NCI-H1092 treated with DMSO at 0.1 percent for 48 hours (cell line): ENCODE data around the gene MINDY4.

Experiments
- DNase-seq: peaks from one replicate; lab custom pipeline; 2025; lab: John Stamatoyannopoulos, UW

Gene MINDY4

DNA sequence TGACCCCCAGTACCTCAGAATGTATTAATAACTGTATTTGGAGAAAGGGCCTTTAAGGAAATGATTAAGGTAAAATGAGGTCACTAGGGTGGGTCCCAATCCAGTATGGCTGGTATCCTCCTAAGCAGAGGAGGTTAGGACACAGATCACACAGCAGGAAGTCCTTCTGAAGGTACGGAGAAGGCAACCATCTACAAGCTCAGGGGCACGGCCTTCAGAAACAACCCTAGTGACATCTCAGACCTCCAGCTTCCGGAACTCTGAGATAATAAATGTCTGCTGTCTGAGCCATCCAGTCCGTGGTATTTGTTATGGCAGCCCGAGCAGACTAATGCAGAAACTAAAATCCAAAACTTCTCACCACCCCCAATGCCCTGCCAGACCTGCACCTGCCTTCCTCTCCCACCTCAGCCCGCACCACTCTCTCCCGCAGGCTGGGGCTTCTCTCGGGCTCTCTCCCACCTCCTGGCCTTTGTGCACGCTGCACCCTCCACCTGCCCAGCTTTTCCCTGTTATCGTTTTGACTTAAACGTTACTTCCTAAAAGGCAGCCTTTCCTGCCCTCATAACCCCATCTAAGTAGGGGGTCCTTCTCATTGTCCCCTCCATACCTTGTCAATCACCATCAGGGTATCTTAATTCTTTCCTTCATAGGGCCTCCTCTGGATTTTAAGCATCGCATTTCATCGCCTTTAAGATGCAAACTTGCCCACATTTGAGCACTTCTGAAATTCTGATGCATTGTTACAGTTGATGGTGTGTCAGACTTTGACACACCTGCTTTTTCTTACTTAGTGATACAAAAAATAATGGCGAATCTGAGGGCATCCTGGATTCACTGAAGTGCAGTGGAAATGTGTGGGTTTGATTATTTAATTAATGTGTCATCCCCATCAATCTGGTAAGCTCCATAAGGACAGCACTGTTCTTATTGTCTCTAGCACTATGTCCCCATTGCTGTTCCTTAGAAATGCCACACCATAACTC is 108.2 kb downstream of the MINDY4 start:
- no peak for DNase-seq

GRCh38 chr7:30880125-30880720 is 109.0 kb downstream of the MINDY4 start:
- DNase-seq, result no peak

DNA sequence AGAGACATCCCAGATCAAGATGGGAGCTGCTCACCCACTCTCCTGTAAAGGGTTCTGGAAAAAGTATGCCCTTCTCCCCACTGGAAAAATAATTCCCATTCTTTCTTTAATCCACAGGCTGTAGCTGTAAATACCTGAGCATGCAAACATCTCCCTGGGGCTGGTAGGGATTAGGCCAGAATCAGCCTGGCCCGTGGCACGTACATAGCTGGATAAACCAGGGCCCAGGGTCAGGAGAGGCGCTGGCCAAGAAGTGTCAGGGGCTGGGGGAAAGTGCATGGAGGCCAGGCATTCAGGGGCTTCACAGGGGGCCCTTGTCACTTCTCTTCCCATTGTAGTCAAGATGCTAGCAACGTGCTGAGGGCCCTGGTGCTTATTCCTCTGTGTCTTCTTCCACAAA is 109.7 kb downstream of the MINDY4 start:
- no peak for DNase-seq

DNA sequence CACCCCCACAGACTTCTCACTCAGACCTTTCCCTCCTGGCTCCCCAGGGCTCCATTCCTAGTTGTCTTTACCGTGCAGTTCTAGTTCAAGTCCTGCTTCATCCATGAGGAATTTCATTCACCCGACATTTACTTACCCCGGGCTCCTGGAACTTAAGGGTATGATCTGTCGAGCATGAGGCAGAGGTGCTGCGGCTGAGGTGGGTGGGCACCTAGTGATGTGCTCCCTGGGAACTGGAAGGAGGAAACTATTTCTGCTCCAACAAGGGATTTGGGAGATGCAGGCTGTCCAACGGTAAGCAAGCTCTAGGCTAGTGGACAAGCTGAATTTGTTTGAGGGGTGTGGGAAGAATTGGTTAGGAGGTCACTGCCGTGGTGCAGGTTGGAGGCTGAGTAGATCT is 110.2 kb downstream of the MINDY4 start:
- no peak for DNase-seq

- no peak for DNase-seq
Observed at GRCh38 chr7:30884881-30885280, 113.7 kb downstream of the MINDY4 start.

DNA sequence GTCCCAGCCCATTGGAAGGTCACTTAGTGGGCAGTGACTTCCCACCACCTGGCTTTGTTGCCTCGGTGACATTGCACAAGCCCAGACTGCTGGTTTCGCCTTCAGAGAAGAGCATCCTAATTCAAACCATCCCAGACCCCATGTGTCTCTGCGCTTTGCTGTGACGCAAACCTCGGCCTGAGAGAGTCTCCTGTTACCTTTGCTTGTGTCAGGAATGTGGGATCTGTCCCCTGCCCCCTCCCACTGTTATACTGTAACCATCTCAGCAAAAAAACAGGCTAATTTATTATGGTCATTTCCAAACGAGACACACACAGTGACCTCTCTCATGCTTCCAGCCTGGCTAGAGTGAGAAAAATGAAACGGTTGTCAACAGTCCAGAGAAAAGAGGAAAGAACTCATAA is 115.4 kb downstream of the MINDY4 start:
- no peak for DNase-seq

DNA sequence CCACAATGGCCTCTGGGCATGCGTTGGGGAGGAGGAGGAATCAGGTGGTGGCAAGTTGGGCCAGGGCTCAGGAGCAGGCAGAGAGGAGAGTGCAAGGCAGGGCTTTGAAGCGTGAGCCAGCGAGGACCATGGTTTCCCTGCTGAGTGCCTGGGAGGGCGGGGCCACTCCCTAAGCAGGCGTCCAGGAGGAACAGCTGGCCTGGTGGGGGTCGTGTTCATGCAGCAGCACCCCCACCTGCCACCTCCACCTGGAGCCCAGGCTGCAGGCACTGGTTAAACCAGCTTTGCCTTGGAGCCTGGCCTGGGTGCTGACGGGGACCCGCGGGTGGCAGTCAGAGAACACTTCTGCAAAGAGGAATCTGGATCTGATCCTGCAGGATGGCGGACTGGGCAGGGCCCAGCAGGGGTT is 116.3 kb downstream of the MINDY4 start:
- no peak for DNase-seq

DNA sequence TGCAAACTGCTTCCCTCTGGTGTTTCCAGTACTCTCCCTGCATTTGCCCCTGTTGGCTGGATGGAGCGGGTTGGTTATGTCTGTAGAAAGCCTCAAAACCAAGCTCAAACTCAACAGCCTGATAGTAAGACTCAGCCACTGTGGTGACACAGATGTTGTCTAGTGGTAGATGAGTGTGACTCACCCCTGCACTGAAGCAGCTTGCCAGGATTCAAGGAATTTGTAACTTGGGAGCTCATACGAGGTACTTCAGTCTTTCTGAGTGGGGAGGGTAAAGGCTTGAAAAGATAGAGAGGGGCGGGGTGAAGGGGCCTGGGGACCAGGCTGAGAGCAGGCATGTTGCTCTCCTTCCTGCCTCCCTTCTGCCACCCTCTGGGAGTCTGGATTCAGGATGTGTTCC is 117.5 kb downstream of the MINDY4 start:
- DNase-seq, result no peak

- DNase-seq, result no peak
Observed at GRCh38 chr7:30890226-30890625, 119.0 kb downstream of the MINDY4 start.

- no peak for DNase-seq
Observed at GRCh38 chr7:30893357-30893756, 122.1 kb downstream of the MINDY4 start.

GRCh38 chr7:30894009-30894408 is 122.8 kb downstream of the MINDY4 start:
- no peak for DNase-seq

- no peak for DNase-seq
Observed at GRCh38 chr7:30894866-30895605, 123.8 kb downstream of the MINDY4 start.

DNA sequence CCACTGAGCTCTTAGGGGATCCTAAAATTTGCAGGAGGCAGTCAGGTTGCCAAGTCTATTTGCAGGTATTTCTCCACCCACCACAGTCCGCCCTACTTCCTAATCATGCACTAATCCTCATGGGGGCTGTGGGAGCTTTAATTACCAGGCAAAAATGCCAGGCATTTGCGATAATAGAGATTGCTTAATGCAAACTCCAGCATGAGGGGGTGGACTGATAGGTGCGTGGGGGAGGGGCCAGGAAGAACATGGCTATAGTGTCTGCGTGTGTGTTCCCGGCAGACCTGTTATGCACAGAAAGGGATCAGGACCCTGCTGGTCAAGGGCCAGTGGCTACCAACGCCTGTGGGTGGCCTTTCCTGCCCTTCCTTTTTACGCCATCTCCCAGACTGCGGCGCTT is 124.8 kb downstream of the MINDY4 start:
- DNase-seq, result no peak

- DNase-seq, result no peak
Observed at GRCh38 chr7:30896783-30897637, 125.8 kb downstream of the MINDY4 start.

DNA sequence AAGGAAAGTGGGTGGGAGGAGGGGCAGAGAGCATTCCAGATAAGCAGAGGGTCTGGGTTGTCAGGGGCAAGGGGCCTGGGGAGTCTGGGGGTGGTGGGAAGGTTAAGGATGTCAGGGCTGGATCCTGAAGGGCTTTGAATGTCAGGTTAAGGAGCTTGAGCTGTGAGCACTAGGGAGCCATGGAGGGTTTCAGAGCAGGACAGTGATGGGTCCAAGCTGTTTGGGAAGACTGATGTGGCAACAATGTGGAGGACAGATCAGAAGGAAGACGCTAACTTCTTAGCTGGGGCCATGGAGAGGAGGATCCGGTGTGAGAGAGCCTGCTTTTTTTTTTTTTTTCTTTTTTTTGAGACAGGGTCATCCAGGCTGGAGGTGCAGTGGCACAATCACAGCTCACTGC is 126.6 kb downstream of the MINDY4 start:
- DNase-seq, result no peak

DNA sequence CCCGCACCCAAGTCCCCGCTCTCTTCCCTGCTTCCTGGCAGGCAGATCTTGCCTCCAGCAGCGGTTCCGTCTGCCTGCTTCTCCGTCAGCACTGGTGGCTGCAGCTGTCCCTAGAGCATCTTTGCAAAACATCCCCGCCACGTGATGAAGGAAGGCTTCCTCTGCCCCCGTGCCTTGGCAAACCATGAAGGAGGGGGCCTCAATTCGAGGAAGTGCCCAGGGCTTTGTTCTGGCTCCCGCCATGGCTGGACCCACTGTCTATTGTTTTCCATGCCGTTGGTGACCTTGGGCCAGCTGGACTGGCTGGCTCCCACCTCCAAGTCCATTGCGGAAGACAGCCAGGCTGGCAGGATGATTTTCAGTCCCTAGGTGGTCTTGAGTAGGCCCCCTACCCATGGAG is 127.2 kb downstream of the MINDY4 start:
- no peak for DNase-seq

- DNase-seq, result no peak
Observed at GRCh38 chr7:30899066-30899465, 127.8 kb downstream of the MINDY4 start.

DNA sequence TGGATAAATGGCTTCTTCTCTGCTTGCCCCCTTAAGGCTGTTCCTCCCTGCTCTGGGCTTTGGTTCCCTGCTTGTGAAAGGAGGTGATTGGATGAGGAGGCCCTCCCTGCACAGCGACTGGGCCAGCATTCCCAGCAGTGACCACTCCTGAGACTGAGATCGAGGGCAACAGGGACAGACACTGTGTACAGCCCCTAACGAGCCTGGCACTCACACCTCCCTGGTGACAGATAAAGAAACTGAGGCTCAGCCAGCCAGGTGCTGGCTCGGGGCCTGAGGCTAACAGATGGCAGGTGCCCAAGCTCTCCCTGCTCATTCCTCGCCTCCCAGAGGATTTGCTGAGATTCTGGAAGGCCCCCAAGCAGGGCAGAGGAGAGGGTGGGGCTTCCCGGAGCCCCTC is 128.4 kb downstream of the MINDY4 start:
- no peak for DNase-seq

DNA sequence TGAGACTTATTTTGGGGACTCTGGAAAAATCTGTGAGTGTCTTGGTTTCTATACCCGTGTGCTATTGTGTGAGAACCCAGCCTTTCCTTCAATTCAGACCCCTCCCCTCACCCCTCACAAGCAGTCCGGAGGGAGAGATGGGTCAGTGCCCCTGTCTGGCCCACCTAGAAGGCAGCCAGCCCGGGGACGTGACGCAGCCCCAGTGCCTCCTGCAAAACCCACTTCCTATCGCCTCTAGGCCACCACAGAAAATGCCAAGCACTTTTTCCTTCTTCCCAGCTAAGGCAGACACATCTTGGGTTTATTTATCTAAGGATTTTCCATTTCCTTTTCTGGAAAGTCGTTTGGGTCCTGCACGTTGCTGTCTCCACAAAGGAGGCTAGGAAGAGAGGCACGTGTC is 128.8 kb downstream of the MINDY4 start:
- DNase-seq, result no peak

DNA sequence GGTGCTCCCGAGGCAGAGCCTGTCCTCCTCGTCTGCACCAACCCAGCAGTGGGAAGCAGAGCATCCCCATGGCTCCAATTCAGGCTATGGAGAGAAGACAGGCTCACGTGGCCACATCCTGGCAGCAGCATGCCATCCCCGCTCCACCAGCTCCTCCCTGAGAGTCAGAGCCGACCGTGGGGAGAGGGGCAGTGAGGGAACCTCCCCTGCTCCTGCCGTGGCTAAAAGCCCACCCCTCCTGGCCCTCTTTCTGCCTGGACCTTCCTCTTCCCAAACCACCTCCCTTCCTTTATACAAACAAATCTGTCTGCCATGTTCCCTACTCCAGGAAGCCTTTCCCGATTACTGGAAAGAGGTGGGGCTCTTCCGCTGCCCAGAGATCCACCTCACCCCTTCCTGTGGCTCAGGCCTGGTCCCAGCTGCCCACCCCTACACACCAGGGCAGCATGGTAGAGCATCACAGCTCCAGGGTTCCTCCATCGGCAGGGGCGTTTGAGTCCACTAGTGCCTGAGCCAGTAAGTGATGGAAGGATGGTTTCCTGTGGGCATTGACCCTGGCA is 129.7 kb downstream of the MINDY4 start:
- no peak for DNase-seq

DNA sequence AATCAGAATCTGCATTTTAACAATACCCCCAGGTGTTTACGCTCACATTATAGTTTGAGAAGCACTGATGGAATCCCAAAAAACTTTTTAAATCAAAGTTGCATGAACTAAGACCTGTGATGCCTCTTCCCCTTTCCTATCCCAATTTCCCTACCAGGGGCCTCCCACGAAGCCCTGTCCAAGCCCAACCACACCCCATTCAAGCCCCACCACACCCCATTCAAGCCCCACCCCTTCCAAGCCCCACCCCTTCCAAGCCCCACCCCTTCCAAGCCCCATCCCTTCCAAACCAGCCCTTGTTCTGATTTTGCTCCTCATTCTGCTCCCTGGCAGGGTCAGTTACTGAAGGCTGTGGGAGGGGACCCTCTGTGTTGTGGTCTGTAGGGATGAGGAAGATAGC is 130.6 kb downstream of the MINDY4 start:
- no peak for DNase-seq

GRCh38 chr7:30902466-30902865 is 131.2 kb downstream of the MINDY4 start:
- DNase-seq, result no peak
